Measurements from ENCODE around the gene RAD51B.

DNA sequence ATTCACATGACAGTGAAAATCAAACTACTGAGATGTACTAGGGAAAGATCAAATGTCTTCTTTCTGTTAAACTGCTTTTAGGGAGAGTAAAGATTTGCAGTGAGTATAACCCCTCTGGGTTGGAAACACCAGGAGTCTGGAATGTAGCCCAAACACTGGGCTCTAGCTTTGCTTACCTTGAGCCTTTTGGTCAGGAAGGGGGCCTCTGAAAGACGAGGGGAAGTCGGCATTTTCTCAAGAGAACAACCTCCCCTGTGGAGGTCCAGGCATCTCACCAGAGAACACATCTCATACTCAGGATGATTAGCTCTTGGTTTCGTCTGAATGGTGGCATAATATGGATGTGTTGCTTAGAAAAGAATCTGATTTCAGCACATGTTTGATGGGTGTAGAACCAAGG, 804.2 kb downstream of the RAD51B start:
- TF ChIP-seq, protein P1, sequence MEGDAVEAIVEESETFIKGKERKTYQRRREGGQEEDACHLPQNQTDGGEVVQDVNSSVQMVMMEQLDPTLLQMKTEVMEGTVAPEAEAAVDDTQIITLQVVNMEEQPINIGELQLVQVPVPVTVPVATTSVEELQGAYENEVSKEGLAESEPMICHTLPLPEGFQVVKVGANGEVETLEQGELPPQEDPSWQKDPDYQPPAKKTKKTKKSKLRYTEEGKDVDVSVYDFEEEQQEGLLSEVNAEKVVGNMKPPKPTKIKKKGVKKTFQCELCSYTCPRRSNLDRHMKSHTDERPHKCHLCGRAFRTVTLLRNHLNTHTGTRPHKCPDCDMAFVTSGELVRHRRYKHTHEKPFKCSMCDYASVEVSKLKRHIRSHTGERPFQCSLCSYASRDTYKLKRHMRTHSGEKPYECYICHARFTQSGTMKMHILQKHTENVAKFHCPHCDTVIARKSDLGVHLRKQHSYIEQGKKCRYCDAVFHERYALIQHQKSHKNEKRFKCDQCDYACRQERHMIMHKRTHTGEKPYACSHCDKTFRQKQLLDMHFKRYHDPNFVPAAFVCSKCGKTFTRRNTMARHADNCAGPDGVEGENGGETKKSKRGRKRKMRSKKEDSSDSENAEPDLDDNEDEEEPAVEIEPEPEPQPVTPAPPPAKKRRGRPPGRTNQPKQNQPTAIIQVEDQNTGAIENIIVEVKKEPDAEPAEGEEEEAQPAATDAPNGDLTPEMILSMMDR (conservative IDR thresholded peaks at IDR 0.05 in 1 of 2, IDR thresholded peaks at IDR 0.05 in 1 of 2; ENCODE audit: low read depth in 1 of 2, low read length in 2 of 2): no peak
- TF ChIP-seq EZH2 (IDR thresholded peaks at IDR 0.05; ENCODE audit: low read length, missing control alignments): no peak
